HL-60 (cell line): ENCODE data around the gene GNAS.

Experiments used
- DNase-seq, 2 experiments: peaks; one replicate each; pipeline ENCODE4 v3.0.0-alpha.2; 2010 to 2020; ENCODE audit warnings: low read depth in 1 of 2, low spot score in 1 of 2
- H3K27ac ChIP-seq: fragments of 250-450 bp; sonication (Bioruptor Pico); replicated peaks from 2 replicates; pipeline ENCODE4 v1.5.1; 2020; ENCODE audit warnings: mild to moderate bottlenecking, moderate library complexity
- H3K27me3 ChIP-seq: fragments of 250-450 bp; sonication (Bioruptor Pico); 2 replicates; pipeline ENCODE4 v1.5.1; 2021; ENCODE audit warnings: mild to moderate bottlenecking, moderate library complexity; ENCODE audit not compliant: insufficient read depth, poor library complexity, severe bottlenecking
- H3K4me3 ChIP-seq: replicated peaks from 2 replicates; pipeline ENCODE4 v1.5.1; 2011; ENCODE audit warnings: mild to moderate bottlenecking, control low read depth, low read length; ENCODE audit not compliant: insufficient read depth
- CTCF ChIP-seq: IDR thresholded peaks from one replicate; pipeline ENCODE4 v1.5.1; 2011; ENCODE audit warnings: low read length, control low read depth, inconsistent platforms; ENCODE audit not compliant: insufficient read depth
- GABPA ChIP-seq: IDR thresholded peaks from 2 replicates; pipeline ENCODE4 v1.6.1; 2012; ENCODE audit warnings: low read depth
- POLR2AphosphoS5 ChIP-seq: IDR thresholded peaks from 2 replicates; pipeline ENCODE4 v1.6.1; 2012; ENCODE audit warnings: low read depth
- REST ChIP-seq: IDR thresholded peaks from 2 replicates; pipeline ENCODE4 v1.6.1; 2012; ENCODE audit warnings: low read depth; ENCODE audit not compliant: insufficient replicate concordance
- SPI1 ChIP-seq: IDR thresholded peaks from 2 replicates; pipeline ENCODE4 v1.6.1; 2012; ENCODE audit warnings: low read depth, mild to moderate bottlenecking, borderline replicate concordance

The GNAS gene

GRCh38 chr20:58893355-58894120 is 41.0 kb downstream of the GNAS start:
- TF ChIP-seq REST = no peak
- no peak for TF ChIP-seq SPI1
- no peak for TF ChIP-seq GABPA
- no peak for TF ChIP-seq POLR2AphosphoS5
- no peak for TF ChIP-seq CTCF
- Histone ChIP-seq H3K4me3 (peak overlapping the region; percentile 72), H3K27ac (peak overlapping the region; percentile 97), H3K27me3 (no peaks in the 10 kb centered on the region)
- no peak for DNase-seq

- no peak overlapping the region for H3K27ac ChIP-seq
These were observed 42.3 kb downstream of the GNAS start for GRCh38 chr20:58894652-58895447.

More at GRCh38 chr20:58894652-58895447, 42.3 kb downstream of the GNAS start:
- DNase-seq = no peak
- no peak for TF ChIP-seq POLR2AphosphoS5
- no peak for TF ChIP-seq GABPA
- no peak for TF ChIP-seq REST
- no peak for TF ChIP-seq CTCF
- TF ChIP-seq SPI1 = no peak
- H3K27me3 ChIP-seq = no peaks in the 10 kb centered on the region
- no peak overlapping the region for H3K4me3 ChIP-seq
